PC-9 (cell line): Measurements from ENCODE around the gene SMKR1.

Experiments
- EZH2 ChIP-seq: fragments of 200-600 bp; sonication (generic); IDR thresholded peaks from 2 replicates; pipeline ENCODE4 v1.8.0; 2017; ENCODE audit warnings: antibody characterized with exemption, low read depth
- TF ChIP-seq, protein P1 (sequence below): fragments of 200-600 bp; sonication (generic); conservative IDR thresholded peaks from 2 replicates; pipeline ENCODE4 v1.6.1; 2017; ENCODE audit warnings: mixed run types, antibody characterized with exemption, mild to moderate bottlenecking, moderate library complexity

DNA sequence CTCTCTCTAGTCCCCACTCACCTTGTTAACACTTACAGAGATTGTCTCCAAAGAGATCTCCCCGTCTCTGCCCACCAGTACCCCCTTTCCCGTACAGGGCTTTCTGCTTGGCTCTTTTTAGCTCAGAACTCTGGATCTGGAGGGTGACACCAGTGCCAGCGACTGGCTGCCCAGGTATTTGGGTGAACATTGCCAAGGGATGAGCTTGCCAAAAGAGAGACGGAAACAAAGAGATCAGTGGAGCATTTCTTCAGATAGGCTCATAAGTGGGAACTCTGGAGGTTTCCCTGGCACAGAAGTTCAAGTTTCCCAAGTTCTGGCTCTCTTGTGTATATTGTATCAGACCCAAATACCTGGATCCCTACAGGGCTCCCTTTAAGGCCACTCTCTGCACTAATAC is 38.1 kb upstream of the SMKR1 start:
- TF ChIP-seq, protein P1, sequence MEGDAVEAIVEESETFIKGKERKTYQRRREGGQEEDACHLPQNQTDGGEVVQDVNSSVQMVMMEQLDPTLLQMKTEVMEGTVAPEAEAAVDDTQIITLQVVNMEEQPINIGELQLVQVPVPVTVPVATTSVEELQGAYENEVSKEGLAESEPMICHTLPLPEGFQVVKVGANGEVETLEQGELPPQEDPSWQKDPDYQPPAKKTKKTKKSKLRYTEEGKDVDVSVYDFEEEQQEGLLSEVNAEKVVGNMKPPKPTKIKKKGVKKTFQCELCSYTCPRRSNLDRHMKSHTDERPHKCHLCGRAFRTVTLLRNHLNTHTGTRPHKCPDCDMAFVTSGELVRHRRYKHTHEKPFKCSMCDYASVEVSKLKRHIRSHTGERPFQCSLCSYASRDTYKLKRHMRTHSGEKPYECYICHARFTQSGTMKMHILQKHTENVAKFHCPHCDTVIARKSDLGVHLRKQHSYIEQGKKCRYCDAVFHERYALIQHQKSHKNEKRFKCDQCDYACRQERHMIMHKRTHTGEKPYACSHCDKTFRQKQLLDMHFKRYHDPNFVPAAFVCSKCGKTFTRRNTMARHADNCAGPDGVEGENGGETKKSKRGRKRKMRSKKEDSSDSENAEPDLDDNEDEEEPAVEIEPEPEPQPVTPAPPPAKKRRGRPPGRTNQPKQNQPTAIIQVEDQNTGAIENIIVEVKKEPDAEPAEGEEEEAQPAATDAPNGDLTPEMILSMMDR: no peak
- no peak for TF ChIP-seq EZH2
